Panc1 (cell line): ENCODE results near the gene ARMC5.

Source experiments
- CTCF ChIP-seq: fragments of 450-650 bp; IDR thresholded peaks from 2 replicates; pipeline ENCODE4 v1.5.1; 2017; ENCODE audit warnings: mild to moderate bottlenecking
- POLR2AphosphoS5 ChIP-seq: IDR thresholded peaks from 2 replicates; pipeline ENCODE4 v1.6.1; 2012; ENCODE audit warnings: mild to moderate bottlenecking, low read depth, low read length, moderate library complexity
- TCF7L2 ChIP-seq: IDR thresholded peaks from 2 replicates; pipeline ENCODE4 v1.6.1; 2011; ENCODE audit warnings: mild to moderate bottlenecking, low read depth, low read length, inconsistent platforms

GRCh38 chr16:31489616-31490584 lies 30.6 kb downstream of the ARMC5 start:
- no peak for TF ChIP-seq CTCF
- TF ChIP-seq TCF7L2: no peak
- TF ChIP-seq POLR2AphosphoS5: no peak
